ENCODE data around the gene MAD1L1. TPM values are rescaled to one million over a fixed set of nuclear protein-coding genes. Genes with fewer than 3 reads are reported as not detected.

The MAD1L1 gene
- total and polyA plus RNA-seq, 2 of the 8 experiments (the other 6 are each of a cell fraction or from before 2014, with no cell fraction given) = 40.4 to 44.6 TPM

DNA sequence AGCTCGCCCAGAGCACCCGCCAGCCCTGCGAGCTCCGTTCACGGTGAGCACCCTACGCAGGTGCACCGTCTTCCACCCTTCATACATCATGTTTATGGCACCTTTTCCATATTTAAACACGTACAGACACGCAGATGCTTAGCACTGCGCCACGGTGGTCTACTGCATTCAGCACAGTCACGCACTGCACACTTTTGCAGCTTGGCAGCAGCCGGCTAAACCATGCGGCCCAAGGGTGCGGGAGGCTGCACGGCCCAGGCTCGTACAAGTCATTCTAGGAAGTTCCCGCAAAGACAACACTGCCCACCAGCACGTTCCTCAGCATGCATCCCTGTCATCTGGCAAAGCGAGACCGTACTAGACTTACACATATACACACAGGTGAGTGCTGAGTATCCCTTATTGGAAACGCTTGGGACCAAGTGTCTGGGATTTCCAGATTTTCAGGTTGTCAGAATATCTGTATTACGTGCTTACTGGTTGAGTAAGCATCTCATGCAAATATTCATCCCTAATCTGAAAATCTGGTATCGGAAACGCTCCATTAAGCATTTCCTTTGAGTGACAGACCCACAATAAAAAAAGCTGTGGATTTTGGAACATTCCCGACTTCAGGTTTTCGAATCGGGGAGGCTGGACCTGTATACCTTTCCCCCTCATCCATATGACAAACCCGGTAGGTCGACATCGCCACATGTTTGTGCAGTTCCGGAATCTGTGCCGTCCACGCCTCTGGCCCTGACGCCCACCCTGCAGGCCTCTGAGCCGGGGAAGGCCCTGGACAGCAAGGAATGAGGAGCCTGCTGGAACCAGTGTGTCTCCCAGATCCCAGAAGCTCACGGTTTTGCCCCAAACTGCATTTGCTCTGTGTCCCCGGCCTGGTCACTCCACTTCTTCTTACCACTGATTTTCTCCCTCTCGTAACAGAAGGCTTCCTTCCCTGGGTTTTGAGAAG, 340.5 kb downstream of the MAD1L1 start (continued):
- TF ChIP-seq JUND (IDR thresholded peaks at IDR 0.05; ENCODE audit: low read length) (no peak), PHF8 (conservative IDR thresholded peaks at IDR 0.05; ENCODE audit: low read depth, low read length) (no peak), RNF2 (IDR thresholded peaks at IDR 0.05; ENCODE audit: borderline replicate concordance, low read depth, low read length, missing control alignments, poor library complexity, severe bottlenecking) (no peak), CHD2 (IDR thresholded peaks at IDR 0.05; ENCODE audit: low read length) (no peak), EP300 (IDR thresholded peaks at IDR 0.05; ENCODE audit: borderline replicate concordance in 1 of 2, low read depth in 2 of 2, low read length in 2 of 2) (no peak), MAFK (IDR thresholded peaks at IDR 0.05; ENCODE audit: low read depth, low read length) (no peak), EZH2 (IDR thresholded peaks at IDR 0.05; ENCODE audit: low read depth, low read length, severe bottlenecking) (no peak), CEBPB (IDR thresholded peaks at IDR 0.05; ENCODE audit: low read depth, low read length) (no peak)
- TF ChIP-seq, protein P1, sequence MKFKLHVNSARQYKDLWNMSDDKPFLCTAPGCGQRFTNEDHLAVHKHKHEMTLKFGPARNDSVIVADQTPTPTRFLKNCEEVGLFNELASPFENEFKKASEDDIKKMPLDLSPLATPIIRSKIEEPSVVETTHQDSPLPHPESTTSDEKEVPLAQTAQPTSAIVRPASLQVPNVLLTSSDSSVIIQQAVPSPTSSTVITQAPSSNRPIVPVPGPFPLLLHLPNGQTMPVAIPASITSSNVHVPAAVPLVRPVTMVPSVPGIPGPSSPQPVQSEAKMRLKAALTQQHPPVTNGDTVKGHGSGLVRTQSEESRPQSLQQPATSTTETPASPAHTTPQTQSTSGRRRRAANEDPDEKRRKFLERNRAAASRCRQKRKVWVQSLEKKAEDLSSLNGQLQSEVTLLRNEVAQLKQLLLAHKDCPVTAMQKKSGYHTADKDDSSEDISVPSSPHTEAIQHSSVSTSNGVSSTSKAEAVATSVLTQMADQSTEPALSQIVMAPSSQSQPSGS (IDR thresholded peaks at IDR 0.05; ENCODE audit: low read length) = no peak
